ENCODE results near the gene FAM98B.

- TF ChIP-seq REST (IDR thresholded peaks at IDR 0.05) (no peak), CHD2 (IDR thresholded peaks at IDR 0.05; ENCODE audit: low read length, partially characterized antibody) (no peak), MAX (IDR thresholded peaks at IDR 0.05) (no peak), EP300 (IDR thresholded peaks at IDR 0.05) (no peak), CTCF (IDR thresholded peaks at IDR 0.05) (no peak), USF2 (IDR thresholded peaks at IDR 0.05) (no peak)
Measured at GRCh38 chr15:38517312-38517975, 63.5 kb downstream of the FAM98B start.
